ENCODE results near the gene ELF3.
"Not testable (repeated sequence)": the region's sequence is repeated elsewhere in the genome, so short reads cannot be mapped to it uniquely, and the experiment has no call there.

Gene ELF3

GRCh38 chr1:202009326-202010179 lies 834 bp upstream of the ELF3 start:
- peak; percentile 63 for DNase-seq

- DNase-seq, result no peak
These were observed 1.6 kb downstream of the ELF3 start for GRCh38 chr1:202011994-202012393.

- DNase-seq, result no peak
These were observed 2.4 kb downstream of the ELF3 start for GRCh38 chr1:202012544-202013478.

- no peak for DNase-seq
These were observed 3.2 kb downstream of the ELF3 start for GRCh38 chr1:202013603-202014002.

GRCh38 chr1:202014060-202014459 lies 3.7 kb downstream of the ELF3 start:
- DNase-seq, result no peak

- DNase-seq, result no peak
These were observed 4.7 kb downstream of the ELF3 start for GRCh38 chr1:202014915-202015661.

- DNase-seq, result no peak
These were observed 5.2 kb downstream of the ELF3 start for GRCh38 chr1:202015662-202015937.

GRCh38 chr1:202016022-202016810 lies 5.8 kb downstream of the ELF3 start:
- DNase-seq, result no peak

- DNase-seq, result no peak
These were observed 6.7 kb downstream of the ELF3 start for GRCh38 chr1:202016811-202017748.

GRCh38 chr1:202017749-202018467 lies 7.5 kb downstream of the ELF3 start:
- no peak for DNase-seq

GRCh38 chr1:202018468-202019234 lies 8.3 kb downstream of the ELF3 start:
- DNase-seq, result no peak

GRCh38 chr1:202019235-202019558 lies 8.8 kb downstream of the ELF3 start:
- not testable (repeated sequence) for DNase-seq

- no peak for DNase-seq
These were observed 12.6 kb downstream of the ELF3 start for GRCh38 chr1:202023001-202023433.

GRCh38 chr1:202029171-202029665 lies 18.8 kb downstream of the ELF3 start:
- no peak for DNase-seq

GRCh38 chr1:202029727-202030126 lies 19.3 kb downstream of the ELF3 start:
- no peak for DNase-seq

GRCh38 chr1:202031796-202032195 lies 21.4 kb downstream of the ELF3 start:
- DNase-seq, result no peak

- no peak for DNase-seq
These were observed 23.8 kb downstream of the ELF3 start for GRCh38 chr1:202034149-202034682.

GRCh38 chr1:202034683-202035462 lies 24.5 kb downstream of the ELF3 start:
- no peak for DNase-seq

Data from activated T-cell treated with anti-CD3 and anti-CD28 coated beads for 4 hours (primary cell).